Measurements from ENCODE around the gene PLAAT3. TPM values are rescaled to one million over a fixed set of nuclear protein-coding genes. Genes with fewer than 3 reads are reported as not detected.
A peak's percentile ranks its signal among the peaks of the same experiment; 100 is the strongest.
"Not testable (repeated sequence)": the region's sequence is repeated elsewhere in the genome, so short reads cannot be mapped to it uniquely, and the experiment has no call there.

Gene PLAAT3
- polyA plus RNA-seq, 1 of the 3 experiments (the other 2 are of a cell fraction), result 44.0 TPM

DNA sequence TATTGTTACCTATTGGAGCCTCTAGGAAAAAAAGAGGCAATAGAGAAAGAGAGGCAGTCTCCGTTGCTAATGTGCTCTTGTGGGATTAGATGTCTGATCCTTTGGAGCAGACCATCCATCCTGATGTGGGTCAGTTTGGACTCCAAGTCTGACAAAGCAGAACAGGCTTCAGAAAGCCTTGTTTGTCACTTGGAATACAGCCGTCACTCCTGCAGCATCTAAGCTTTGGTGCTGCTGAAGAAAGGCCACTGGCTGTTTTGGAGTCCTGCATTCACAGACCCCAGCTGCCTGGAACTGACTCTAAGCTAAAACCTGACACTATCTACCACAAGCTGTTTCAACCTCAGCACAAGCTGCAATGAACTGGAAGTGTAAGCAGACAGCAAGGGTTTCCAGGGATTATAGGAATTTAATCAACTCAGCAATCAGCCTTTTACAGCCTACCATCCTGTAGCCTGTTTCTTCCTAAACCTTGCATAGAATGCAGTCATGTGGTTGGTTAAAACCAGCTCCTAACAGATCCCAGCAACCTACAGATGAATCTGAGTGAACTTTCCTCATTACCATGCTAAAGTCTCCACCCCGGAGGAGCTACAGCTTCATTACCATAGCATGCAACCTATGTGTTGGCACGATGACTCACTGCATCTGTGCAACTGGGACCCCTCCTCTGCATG is 81.3 kb downstream of the PLAAT3 start (continued):
- TF ChIP-seq, protein P1, sequence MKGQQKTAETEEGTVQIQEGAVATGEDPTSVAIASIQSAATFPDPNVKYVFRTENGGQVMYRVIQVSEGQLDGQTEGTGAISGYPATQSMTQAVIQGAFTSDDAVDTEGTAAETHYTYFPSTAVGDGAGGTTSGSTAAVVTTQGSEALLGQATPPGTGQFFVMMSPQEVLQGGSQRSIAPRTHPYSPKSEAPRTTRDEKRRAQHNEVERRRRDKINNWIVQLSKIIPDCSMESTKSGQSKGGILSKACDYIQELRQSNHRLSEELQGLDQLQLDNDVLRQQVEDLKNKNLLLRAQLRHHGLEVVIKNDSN (IDR thresholded peaks at IDR 0.05; ENCODE audit: borderline replicate concordance, low read depth), result no peak

DNA sequence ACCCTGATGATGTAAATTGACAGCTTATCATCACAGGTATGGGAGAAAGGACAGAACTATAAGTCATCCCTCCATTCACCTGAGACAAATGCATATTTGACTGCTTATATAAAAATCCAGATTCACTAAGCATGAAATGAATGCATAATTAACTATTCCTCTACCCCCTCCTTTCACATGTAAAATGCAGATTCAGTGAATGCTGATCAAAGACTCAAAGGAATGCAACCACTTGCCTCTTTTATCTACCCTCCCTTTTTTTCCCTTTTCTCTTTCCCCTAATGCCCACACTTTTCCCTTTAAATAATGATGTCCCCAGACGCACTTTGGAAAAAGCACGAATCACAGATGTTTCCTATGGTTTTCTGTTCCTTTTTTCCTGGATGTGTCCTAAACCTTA is 82.1 kb downstream of the PLAAT3 start:
- 70% methylated on average over 2 of the region's 2 CpGs for WGBS (ENCODE audit: low lambda C conversion rate)

DNA sequence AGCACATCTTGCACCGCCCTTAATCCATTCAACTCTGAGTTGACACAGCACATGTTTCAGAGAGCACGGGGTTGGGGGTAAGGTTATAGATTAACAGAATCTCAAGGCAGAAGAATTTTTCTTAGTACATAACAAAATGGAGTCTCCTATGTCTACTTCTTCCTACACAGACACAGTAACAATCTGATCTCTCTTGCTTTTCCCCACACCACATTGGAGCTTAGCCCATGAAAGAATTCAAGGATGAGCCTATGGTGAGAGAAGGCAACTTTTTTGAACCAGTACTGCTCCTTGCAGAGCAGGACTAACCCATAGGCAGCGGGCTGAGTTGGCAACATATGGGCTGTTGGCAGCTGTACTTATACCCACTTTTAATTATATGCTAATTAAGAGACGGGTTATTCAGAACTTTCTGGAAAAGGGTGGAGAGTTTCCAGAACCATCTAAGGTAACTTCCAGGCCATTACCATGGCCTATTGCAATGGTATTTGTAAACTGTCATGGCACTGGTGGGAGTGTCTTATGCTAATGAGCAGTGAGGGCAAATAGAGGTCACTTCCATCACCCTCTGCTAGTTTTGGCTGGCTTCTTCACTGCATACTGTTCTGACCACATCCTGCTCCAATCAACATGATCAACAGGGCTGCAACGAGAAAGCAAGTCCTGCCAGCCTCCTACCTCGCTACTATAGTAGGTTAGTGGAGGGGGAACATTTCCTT is 83.0 kb downstream of the PLAAT3 start:
- H3K36me3 ChIP-seq (replicated peaks in 1 of 2; ENCODE audit: control insufficient read depth in 1 of 2, insufficient read depth in 2 of 2, low read length in 1 of 2); H3K4me3 ChIP-seq (ENCODE audit: low read depth in 2 of 2, low read length in 1 of 2); H3K9ac ChIP-seq; DNase-seq; POLR2A ChIA-PET; H3K79me2 ChIP-seq (ENCODE audit: insufficient read depth); H3K27me3 ChIP-seq (ENCODE audit: insufficient read depth); CTCF ChIA-PET; H3K9me2 ChIP-seq; H3F3A ChIP-seq (replicated peaks; ENCODE audit: insufficient read depth); H2AFZ ChIP-seq (ENCODE audit: low read depth); H4K20me1 ChIP-seq (ENCODE audit: insufficient read depth); H3K27ac ChIP-seq (ENCODE audit: low read depth in 2 of 2, low read length in 1 of 2); H3K9me3 ChIP-seq; H3K4me1 ChIP-seq (ENCODE audit: control insufficient read depth in 1 of 2, insufficient read depth in 2 of 2, low read depth in 1 of 2, low read length in 1 of 2): not testable (repeated sequence)
- H3K4me2 ChIP-seq, result 0 out of 2 replicates have a peak overlapping the region, but pooled peaks have one; percentile 33
- TF ChIP-seq RXRA (IDR thresholded peaks at IDR 0.05; ENCODE audit: borderline replicate concordance, low read depth) (peak; percentile 66; the same call in 1 of the 2 replicates), NFIC (IDR thresholded peaks at IDR 0.05; ENCODE audit: borderline replicate concordance) (0 out of 2 replicates have a peak, but pooled peaks have one; percentile 22)
- WGBS (ENCODE audit: low lambda C conversion rate), result 40% methylated on average over 4 of the region's 6 CpGs

More for the DNA sequence above, 82.1 kb downstream of the PLAAT3 start:
- H2AFZ ChIP-seq (ENCODE audit: low read depth), result no peak overlapping the region
- POLR2A ChIA-PET, result no interaction called here
- H3K4me3 ChIP-seq (ENCODE audit: low read depth in 2 of 2, low read length in 1 of 2), result no peak overlapping the region
- no peak overlapping the region for H3K4me2 ChIP-seq
- DNase-seq, result no peak
- H3K4me1 ChIP-seq (ENCODE audit: control insufficient read depth in 1 of 2, insufficient read depth in 2 of 2, low read depth in 1 of 2, low read length in 1 of 2), result peaks cover 0 to 7% of the 10 kb centered on the region in 2 experiments; a peak in 1 of 4 replicates
- H3K27ac ChIP-seq (ENCODE audit: low read depth in 2 of 2, low read length in 1 of 2), result no peak overlapping the region
- no peaks in the 10 kb centered on the region for H3K36me3 ChIP-seq (replicated peaks in 1 of 2; ENCODE audit: control insufficient read depth in 1 of 2, insufficient read depth in 2 of 2, low read length in 1 of 2)
- TF ChIP-seq MEF2A (IDR thresholded peaks at IDR 0.05; ENCODE audit: borderline replicate concordance, low read depth) (no peak), FOXM1 (IDR thresholded peaks at IDR 0.05; ENCODE audit: low read depth) (no peak), FOXJ3 (CRISPR knock-in tag; IDR thresholded peaks at IDR 0.05) (no peak), CHD2 (IDR thresholded peaks at IDR 0.05; ENCODE audit: low read length, partially characterized antibody) (no peak), EZH2phosphoT487 (IDR thresholded peaks at IDR 0.05; ENCODE audit: borderline replicate concordance, low read depth) (no peak), NRF1 (IDR thresholded peaks at IDR 0.05; ENCODE audit: low read depth, low read length) (no peak)
- TF ChIP-seq, protein P2, sequence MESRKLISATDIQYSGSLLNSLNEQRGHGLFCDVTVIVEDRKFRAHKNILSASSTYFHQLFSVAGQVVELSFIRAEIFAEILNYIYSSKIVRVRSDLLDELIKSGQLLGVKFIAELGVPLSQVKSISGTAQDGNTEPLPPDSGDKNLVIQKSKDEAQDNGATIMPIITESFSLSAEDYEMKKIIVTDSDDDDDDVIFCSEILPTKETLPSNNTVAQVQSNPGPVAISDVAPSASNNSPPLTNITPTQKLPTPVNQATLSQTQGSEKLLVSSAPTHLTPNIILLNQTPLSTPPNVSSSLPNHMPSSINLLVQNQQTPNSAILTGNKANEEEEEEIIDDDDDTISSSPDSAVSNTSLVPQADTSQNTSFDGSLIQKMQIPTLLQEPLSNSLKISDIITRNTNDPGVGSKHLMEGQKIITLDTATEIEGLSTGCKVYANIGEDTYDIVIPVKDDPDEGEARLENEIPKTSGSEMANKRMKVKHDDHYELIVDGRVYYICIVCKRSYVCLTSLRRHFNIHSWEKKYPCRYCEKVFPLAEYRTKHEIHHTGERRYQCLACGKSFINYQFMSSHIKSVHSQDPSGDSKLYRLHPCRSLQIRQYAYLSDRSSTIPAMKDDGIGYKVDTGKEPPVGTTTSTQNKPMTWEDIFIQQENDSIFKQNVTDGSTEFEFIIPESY (IDR thresholded peaks at IDR 0.05; ENCODE audit: borderline replicate concordance, low read depth), result no peak
- H4K20me1 ChIP-seq (ENCODE audit: insufficient read depth), result no peaks in the 10 kb centered on the region
- CTCF ChIA-PET, result interaction anchor here (1.0 kb wide), 1 partner anchor 104 kb away, joined by 3 read pairs; no protein-coding TSS in a partner anchor
- H3F3A ChIP-seq (replicated peaks; ENCODE audit: insufficient read depth), result no peaks in the 10 kb centered on the region
- no peak overlapping the region for H3K9ac ChIP-seq
- H3K27me3 ChIP-seq (ENCODE audit: insufficient read depth), result no peaks in the 10 kb centered on the region
- no peaks in the 10 kb centered on the region for H3K9me3 ChIP-seq
- no peaks in the 10 kb centered on the region for H3K79me2 ChIP-seq (ENCODE audit: insufficient read depth)
- no peaks in the 10 kb centered on the region for H3K9me2 ChIP-seq
